Mucosa of descending colon (tissue), 3 donors: Measurements from ENCODE around the gene HGD. TPM values are rescaled to one million over a fixed set of nuclear protein-coding genes. Genes with fewer than 3 reads are reported as not detected.

Source experiments
- ATAC-seq: fragments of 200-7000 bp; cut with Tn5 transposase; one replicate; pipeline ENCODE4 v1.9.1; 2020; ENCODE audit warnings: mild to moderate bottlenecking, moderate library complexity
- DNase-seq, 3 donors: peaks; one replicate each; pipeline ENCODE4 v3.0.0-alpha.2; 2020
- H3K36me3 ChIP-seq: fragments of 200-600 bp; one replicate; pipeline ENCODE4 v1.8.0; 2021; ENCODE audit warnings: low read depth, mild to moderate bottlenecking
- H3K4me1 ChIP-seq: fragments of 200-600 bp; one replicate; pipeline ENCODE4 v1.8.0; 2021; ENCODE audit warnings: low read depth, mild to moderate bottlenecking
- H3K4me3 ChIP-seq: fragments of 200-600 bp; one replicate; pipeline ENCODE4 v1.8.0; 2021; ENCODE audit warnings: mild to moderate bottlenecking
- H3K9me3 ChIP-seq: fragments of 200-600 bp; one replicate; pipeline ENCODE4 v1.8.0; 2021; ENCODE audit warnings: mild to moderate bottlenecking
- CTCF ChIP-seq: fragments of 200-600 bp; IDR thresholded peaks from one replicate; pipeline ENCODE4 v1.8.0; 2022; ENCODE audit warnings: antibody characterized with exemption, mild to moderate bottlenecking
- intact Hi-C, 2 donors: fragments of 100-400 bp; cut with DNase I in 1 of 2; cut with micrococcal nuclease in 1 of 2; formaldehyde crosslinking; loops; one replicate each; pipeline versions ENCODE4 v1.11.0 to v1.11.1; 2022; cut with DNase I, micrococcal nuclease
- total RNA-seq, 3 donors: library from RNA; stranded (reverse); fragmentation: NEBNext Ultra II Directional in 2 of 3; extraction: Animal tissue kit (Norgen Biotek cat#: 25700) in 2 of 3; gene quantifications; one replicate each; pipeline versions ENCODE4 v1.2.1 to v1.2.4, GENCODE V29; 2021 to 2023
- donor health status: DM: no; HTN: no; CAD: no; lungs with moderate emphysema.
- donor health status: DM: no; HTN: no; CAD: no.
- donor health status: DM: no; HTN: yes; CAD: no.

Gene HGD
- total RNA-seq, 3 donors from 2014 or later, result 15.7 to 53.3 (median 46.0) TPM

- H3K9me3 ChIP-seq, result no peaks in the 10 kb centered on the region
- no peak for ATAC-seq
- no peak for DNase-seq
- no peaks in the 10 kb centered on the region for H3K4me1 ChIP-seq
- TF ChIP-seq CTCF, result no peak
- intact Hi-C loops, result no loop called here
- H3K4me3 ChIP-seq, result no peak overlapping the region
- no peaks in the 10 kb centered on the region for H3K36me3 ChIP-seq
Measured at GRCh38 chr3:120604382-120604781, 77.7 kb downstream of the HGD start.

- peaks cover 12% of the 10 kb centered on the region for H3K4me1 ChIP-seq
- H3K36me3 ChIP-seq, result no peaks in the 10 kb centered on the region
- ATAC-seq, result no peak
- no peak overlapping the region for H3K4me3 ChIP-seq
- no peaks in the 10 kb centered on the region for H3K9me3 ChIP-seq
- no peak for TF ChIP-seq CTCF
- intact Hi-C loops, result no loop called here
- DNase-seq, result no peak
Measured at GRCh38 chr3:120602682-120603081, 79.4 kb downstream of the HGD start.

- no peak for TF ChIP-seq CTCF
- Histone ChIP-seq H3K4me1 (peaks cover 20% of the 10 kb centered on the region), H3K36me3 (no peaks in the 10 kb centered on the region), H3K9me3 (no peaks in the 10 kb centered on the region), H3K4me3 (no peak overlapping the region)
- ATAC-seq, result no peak
- intact Hi-C loops, result no loop called here
- no peak for DNase-seq
Measured at GRCh38 chr3:120601554-120601953, 80.5 kb downstream of the HGD start.

- H3K36me3 ChIP-seq, result no peaks in the 10 kb centered on the region
- TF ChIP-seq CTCF, result no peak
- peaks cover 22% of the 10 kb centered on the region for H3K4me1 ChIP-seq
- H3K9me3 ChIP-seq, result no peaks in the 10 kb centered on the region
- no peak overlapping the region for H3K4me3 ChIP-seq
- intact Hi-C loops, result no loop called here
- DNase-seq (no peak), ATAC-seq (no peak)
Measured at GRCh38 chr3:120599211-120599610, 82.8 kb downstream of the HGD start.

DNA sequence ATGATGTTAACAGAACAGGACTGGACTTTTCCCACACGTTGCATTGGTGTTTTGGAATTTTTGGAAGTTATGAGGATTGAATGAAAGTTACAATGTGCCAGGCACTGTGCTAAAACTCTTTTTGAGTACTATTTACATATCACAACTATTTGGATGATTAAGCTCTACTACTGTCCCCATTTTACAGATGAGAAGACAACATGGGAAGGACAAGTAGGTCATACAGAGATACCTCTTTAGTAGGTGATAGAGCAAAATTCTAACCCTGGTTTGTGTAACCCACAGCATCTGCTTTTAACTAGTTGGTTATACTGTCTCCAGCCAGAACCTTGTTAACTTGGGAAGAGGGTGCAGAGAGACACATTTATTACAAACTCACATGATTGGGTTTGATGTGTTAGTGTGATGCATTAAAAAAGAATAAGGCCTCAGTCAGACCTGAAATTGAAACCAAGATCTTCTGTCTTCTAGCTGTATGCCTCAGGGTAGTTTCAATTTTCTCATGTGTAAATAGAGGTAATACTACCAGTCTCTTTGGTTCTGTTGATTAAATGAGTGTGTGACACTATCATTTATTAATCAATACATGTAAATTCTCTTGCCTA lies 84.5 kb downstream of the HGD start:
- DNase-seq, result no peak
- H3K9me3 ChIP-seq, result no peaks in the 10 kb centered on the region
- TF ChIP-seq CTCF, result no peak
- ATAC-seq, result no peak
- peaks cover 22% of the 10 kb centered on the region for H3K4me1 ChIP-seq
- H3K4me3 ChIP-seq, result no peak overlapping the region
- intact Hi-C loops, result no loop called here
- no peaks in the 10 kb centered on the region for H3K36me3 ChIP-seq

DNA sequence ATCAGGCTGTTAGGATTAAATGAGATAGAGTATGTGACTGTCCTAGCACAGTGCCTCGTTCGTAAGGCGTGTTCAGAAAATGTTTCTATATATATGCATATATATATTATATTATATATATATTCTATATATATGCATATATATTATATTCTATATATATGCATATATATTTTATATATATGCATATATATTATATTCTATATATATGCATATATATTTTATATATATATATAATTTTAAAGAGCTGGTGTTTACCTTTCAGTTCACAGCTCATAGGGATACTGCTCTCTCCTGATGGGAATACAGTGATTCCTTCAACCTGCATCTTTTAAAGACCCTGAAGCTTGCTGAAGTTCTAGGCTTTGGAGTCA lies 85.2 kb downstream of the HGD start:
- Histone ChIP-seq H3K9me3 (no peaks in the 10 kb centered on the region), H3K36me3 (no peaks in the 10 kb centered on the region), H3K4me3 (peak overlapping the region; percentile 71), H3K4me1 (peaks cover 22% of the 10 kb centered on the region)
- TF ChIP-seq CTCF, result no peak
- ATAC-seq (no peak), DNase-seq (no peak)
- intact Hi-C loops, result no loop called here
